Right lobe of liver (tissue), 4 donors: ENCODE results near the gene CD300LB.

Source experiments
- POLR2A ChIP-seq: fragments of 450-650 bp; IDR thresholded peaks from one replicate; pipeline ENCODE4 v1.6.1; 2017; ENCODE audit warnings: antibody characterized with exemption, mild to moderate bottlenecking
- TF ChIP-seq, protein P1 (sequence below), 4 donors: fragments of 200-600 bp in 3 of 4; fragments of 450-650 bp in 1 of 4; IDR thresholded peaks; one replicate each; pipeline versions ENCODE4 v1.5.1 to v1.8.0; 2016 to 2022; ENCODE audit warnings: antibody characterized with exemption in 4 of 4, mild to moderate bottlenecking in 2 of 4
- donor health status: DM: no; HTN: no; CAD: no.
- donor health status: DM: no; HTN: no; CAD: no.
- donor health status: DM: no; HTN: yes; CAD: no.

DNA sequence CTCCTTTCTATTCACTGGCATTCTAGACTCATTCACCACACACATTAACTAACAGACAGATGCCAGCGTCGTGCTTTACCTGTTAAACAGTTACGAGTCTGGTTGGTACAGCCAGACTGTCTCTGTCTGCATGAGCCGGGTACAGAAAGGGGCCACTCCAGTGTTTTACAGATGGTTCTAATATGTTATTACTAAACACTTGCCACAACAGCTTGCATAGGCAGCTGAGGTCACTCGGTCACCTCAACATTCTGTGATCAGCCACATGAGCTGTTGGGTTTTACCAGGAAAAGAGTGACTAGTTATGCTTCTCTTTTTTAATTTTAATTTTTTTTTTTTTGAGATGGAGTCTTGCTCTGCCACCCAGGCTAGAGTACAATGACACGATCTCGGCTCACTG is 39.6 kb downstream of the CD300LB start:
- TF ChIP-seq, protein P1, sequence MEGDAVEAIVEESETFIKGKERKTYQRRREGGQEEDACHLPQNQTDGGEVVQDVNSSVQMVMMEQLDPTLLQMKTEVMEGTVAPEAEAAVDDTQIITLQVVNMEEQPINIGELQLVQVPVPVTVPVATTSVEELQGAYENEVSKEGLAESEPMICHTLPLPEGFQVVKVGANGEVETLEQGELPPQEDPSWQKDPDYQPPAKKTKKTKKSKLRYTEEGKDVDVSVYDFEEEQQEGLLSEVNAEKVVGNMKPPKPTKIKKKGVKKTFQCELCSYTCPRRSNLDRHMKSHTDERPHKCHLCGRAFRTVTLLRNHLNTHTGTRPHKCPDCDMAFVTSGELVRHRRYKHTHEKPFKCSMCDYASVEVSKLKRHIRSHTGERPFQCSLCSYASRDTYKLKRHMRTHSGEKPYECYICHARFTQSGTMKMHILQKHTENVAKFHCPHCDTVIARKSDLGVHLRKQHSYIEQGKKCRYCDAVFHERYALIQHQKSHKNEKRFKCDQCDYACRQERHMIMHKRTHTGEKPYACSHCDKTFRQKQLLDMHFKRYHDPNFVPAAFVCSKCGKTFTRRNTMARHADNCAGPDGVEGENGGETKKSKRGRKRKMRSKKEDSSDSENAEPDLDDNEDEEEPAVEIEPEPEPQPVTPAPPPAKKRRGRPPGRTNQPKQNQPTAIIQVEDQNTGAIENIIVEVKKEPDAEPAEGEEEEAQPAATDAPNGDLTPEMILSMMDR (IDR thresholded peaks at IDR 0.05) = no peak
- TF ChIP-seq POLR2A = no peak
